NB4 (cell line): ENCODE measurements around the gene ZNF496.

Source experiments
- CTCF ChIP-seq: IDR thresholded peaks from one replicate; pipeline ENCODE4 v1.5.1; 2012; ENCODE audit warnings: low read depth, low read length
- POLR2A ChIP-seq: IDR thresholded peaks from 2 replicates; pipeline ENCODE4 v1.6.1; 2011; ENCODE audit warnings: mild to moderate bottlenecking; ENCODE audit not compliant: insufficient read length; ENCODE audit errors: extremely low read depth

GRCh38 chr1:247273013-247273412, 58.7 kb downstream of the ZNF496 start:
- TF ChIP-seq CTCF = no peak
- no peak for TF ChIP-seq POLR2A
